HepG2 (cell line): Measurements from ENCODE around the gene NPC1. TPM values are rescaled to one million over a fixed set of nuclear protein-coding genes. Genes with fewer than 3 reads are reported as not detected.
"Not testable (repeated sequence)": the region's sequence is repeated elsewhere in the genome, so short reads cannot be mapped to it uniquely, and the experiment has no call there.

Experiments used
- ATAC-seq: fragments of 200-7000 bp; cut with Tn5 transposase; 3 replicates; pipeline ENCODE4 v1.9.1; 2020; ENCODE audit warnings: mild to moderate bottlenecking, moderate library complexity
- BruUV-seq: library from RNA; stranded (reverse); fragments of 400-500 nt; replicated peaks from 2 replicates; lab custom pipeline; 2021; lab: Mats Ljungman, UMichigan
- CTCF ChIA-PET: fragments of 300-600 bp; formaldehyde crosslinking; extraction: SDS; loops from one replicate; lab custom pipeline; 2021; ENCODE audit warnings: low total read pairs, inconsistent platforms, low intra/inter-chr PET ratio; lab: Yijun Ruan, JAX
- POLR2A ChIA-PET: fragments of 350-600 bp; sonication (Branson Sonifier 250); formaldehyde crosslinking; loops from one replicate; lab custom pipeline; 2020; ENCODE audit warnings: antibody characterized with exemption, inconsistent platforms; lab: Yijun Ruan, JAX
- DNase-seq: peaks from one replicate; pipeline ENCODE4 v3.0.0-alpha.2; 2015; ENCODE audit warnings: low spot score
- FAIRE-seq: peaks from 3 replicates; lab custom pipeline; 2011; peaks lifted over from hg19 to GRCh38; lab: Jason Lieb, UNC
- H2AFZ ChIP-seq: one replicate; pipeline ENCODE4 v1.6.1; 2011; ENCODE audit warnings: low read length, inconsistent platforms
- H3K27ac ChIP-seq: fragments of 300-600 bp; 3 replicates; pipeline ENCODE4 v1.8.0; 2011; ENCODE audit warnings: mixed run types, mild to moderate bottlenecking, mixed read lengths, low read length, inconsistent platforms; ENCODE audit not compliant: insufficient read depth; ENCODE audit errors: extremely low read length
- H3K27me3 ChIP-seq, 2 experiments: fragments of 200-600 bp in 1 of 2; 2 replicates in 1 of 2; 3 replicates in 1 of 2; pipeline versions ENCODE4 v1.6.0 to v1.8.0; 2011; ENCODE audit warnings: low read length in 2 of 2, mild to moderate bottlenecking in 2 of 2, moderate library complexity in 2 of 2, inconsistent platforms in 1 of 2; ENCODE audit not compliant: insufficient read depth in 2 of 2, control insufficient read depth in 1 of 2
- H3K36me3 ChIP-seq, 2 experiments: fragments of 200-600 bp in 1 of 2; replicated peaks in 1 of 2; 2 replicates in 1 of 2; 3 replicates in 1 of 2; pipeline versions ENCODE4 v1.5.1 to v1.8.0; 2011; ENCODE audit warnings: low read length in 2 of 2, inconsistent platforms in 1 of 2; ENCODE audit not compliant: insufficient read depth in 2 of 2, control insufficient read depth in 1 of 2
- H3K4me1 ChIP-seq: 2 replicates; pipeline ENCODE4 v1.5.1; 2012; ENCODE audit warnings: low read length, inconsistent platforms; ENCODE audit not compliant: insufficient read depth
- H3K4me2 ChIP-seq: 2 replicates; pipeline ENCODE4 v1.6.0; 2011; ENCODE audit warnings: low read depth, low read length, inconsistent platforms
- H3K4me3 ChIP-seq, 3 experiments: fragments of 200-600 bp in 1 of 3; sonication (generic), shearing (Covaris generic) in 1 of 3; replicated peaks in 1 of 3; 2 replicates each; pipeline ENCODE4 v1.5.1; 2011 to 2016; ENCODE audit warnings: low read length in 3 of 3, inconsistent platforms in 2 of 3, low read depth in 2 of 3, mild to moderate bottlenecking in 2 of 3, control low read depth in 1 of 3, mixed read lengths in 1 of 3; ENCODE audit not compliant: insufficient read depth in 1 of 3
- H3K79me2 ChIP-seq: one replicate; pipeline ENCODE4 v1.6.1; 2011; ENCODE audit warnings: low read length, inconsistent platforms; ENCODE audit not compliant: insufficient read depth
- H3K9ac ChIP-seq: 2 replicates; pipeline ENCODE4 v1.6.0; 2011; ENCODE audit warnings: mild to moderate bottlenecking, low read depth, low read length, inconsistent platforms; ENCODE audit not compliant: insufficient read depth
- H3K9me3 ChIP-seq: 2 replicates; pipeline ENCODE4 v1.5.1; 2012; ENCODE audit warnings: mild to moderate bottlenecking, low read length
- H4K20me1 ChIP-seq: 2 replicates; pipeline ENCODE4 v1.6.0; 2011; ENCODE audit warnings: inconsistent platforms, mild to moderate bottlenecking, low read length, moderate library complexity; ENCODE audit not compliant: insufficient read depth
- RBFOX2 ChIP-seq: fragments of 200-400 bp; formaldehyde crosslinking; IDR thresholded peaks from 2 replicates; pipeline ENCODE4 v1.6.1; 2017; ENCODE audit warnings: low read depth, mild to moderate bottlenecking, low read length
- RBM22 ChIP-seq: fragments of 200-400 bp; formaldehyde crosslinking; optimal IDR thresholded peaks from 2 replicates; pipeline ENCODE3; 2017; ENCODE audit warnings: mild to moderate bottlenecking, low read length, moderate library complexity
- SNAI1 ChIP-seq: sonication (generic); formaldehyde crosslinking; IDR thresholded peaks from 2 replicates; pipeline ENCODE4 v1.5.0; 2020; ENCODE audit warnings: mild to moderate bottlenecking, missing genetic modification reagents, borderline replicate concordance
- XBP1 ChIP-seq: sonication (generic); formaldehyde crosslinking; IDR thresholded peaks from 2 replicates; pipeline ENCODE4 v1.5.0; 2020; ENCODE audit warnings: missing genetic modification reagents
- ZNF251 ChIP-seq: sonication (generic); formaldehyde crosslinking; IDR thresholded peaks from 2 replicates; pipeline ENCODE4 v1.9.0; 2021; ENCODE audit warnings: mild to moderate bottlenecking, missing genetic modification reagents
- ZNF264 ChIP-seq: sonication (generic); formaldehyde crosslinking; IDR thresholded peaks from 2 replicates; pipeline ENCODE4 v1.4.0; 2020; ENCODE audit warnings: missing genetic modification reagents
- ZNF629 ChIP-seq: sonication (generic); formaldehyde crosslinking; conservative IDR thresholded peaks from 2 replicates; pipeline ENCODE4 v1.5.0; 2020; ENCODE audit warnings: missing genetic modification reagents
- ZNF776 ChIP-seq: sonication (generic); formaldehyde crosslinking; IDR thresholded peaks from 2 replicates; pipeline ENCODE4 v1.4.0; 2020; ENCODE audit warnings: mild to moderate bottlenecking, missing genetic modification reagents
- WGBS: methylation state at CpG from one replicate; pipeline ENCODE4 v1.1.6; 2017; ENCODE audit warnings: low lambda C conversion rate; 5-methylcytosine and 5-hydroxymethylcytosine counted together
- in situ Hi-C: cut with HindIII; loops from 2 replicates; pipeline ENCODE4 v1.10.0; 2017; ENCODE audit warnings: low pct_unique_long_range_greater_than_20kb; ENCODE audit not compliant: extremely low pct_ligation_motif_present
- intact Hi-C: fragments of 100-400 bp; cut with micrococcal nuclease; formaldehyde crosslinking; loops from one replicate; pipeline ENCODE4 v1.10.0; 2022; ENCODE audit not compliant: unreplicated experiment
- polyA plus RNA-seq, 8 experiments: library from polyadenylated mRNA; depleted of rRNA in 3 of 8; stranded (reverse) in 7 of 8; unstranded in 1 of 8; fragments of >200 nt; fragmentation: Illumina TruSeq in 4 of 8; extraction: Trizol in 4 of 8; gene quantifications; 2 replicates each; pipeline versions ENCODE4 v1.2.1 to v1.2.3, GENCODE V29; 2011 to 2016; ENCODE audit warnings: low read depth in 4 of 8, missing spikeins in 1 of 8, mixed read lengths in 1 of 8; ENCODE audit not compliant: insufficient read depth in 1 of 8
- total RNA-seq, 5 experiments: library from RNA; depleted of rRNA; stranded (reverse); fragments of >200 nt; fragmentation: Illumina TruSeq; extraction: Trizol; gene quantifications; 2 replicates each; pipeline ENCODE4 v1.2.3, GENCODE V29; 2016; ENCODE audit warnings: low read depth in 1 of 5
- TF ChIP-seq, protein P1 (sequence below), 2 experiments: sonication (generic) in 1 of 2; formaldehyde crosslinking in 1 of 2; IDR thresholded peaks; 2 replicates each; pipeline versions ENCODE4 v1.4.0 to v1.6.1; 2016 to 2020; ENCODE audit warnings: borderline replicate concordance in 1 of 2, low read depth in 1 of 2, mild to moderate bottlenecking in 1 of 2, missing genetic modification reagents in 1 of 2

Gene NPC1
- total and polyA plus RNA-seq, 2 of the 13 experiments (the other 11 are each of a cell fraction or from before 2014, with no cell fraction given) = 46.5 to 114 TPM

GRCh38 chr18:23578067-23578701 lies 8.1 kb downstream of the NPC1 start:
- in situ Hi-C loops = no loop called here

DNA sequence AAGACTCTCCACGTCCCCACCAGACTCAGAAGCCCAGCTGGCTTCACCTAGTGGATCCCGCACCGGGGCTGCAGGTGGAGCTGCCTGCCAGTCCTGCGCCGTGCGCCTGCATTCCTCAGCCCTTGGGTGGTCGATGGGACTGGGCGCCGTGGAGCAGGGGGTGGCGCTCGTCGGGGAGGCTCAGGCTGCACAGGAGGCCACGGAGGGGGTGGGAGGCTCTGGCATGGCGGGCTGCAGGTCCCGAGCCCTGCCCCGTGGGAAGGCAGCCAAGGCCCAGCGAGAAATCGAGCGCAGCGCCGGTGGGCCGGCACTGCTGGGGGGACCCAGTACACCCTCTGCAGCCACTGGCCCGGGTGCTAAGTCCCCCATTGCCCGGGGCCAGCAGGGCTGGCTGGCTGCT lies 8.8 kb downstream of the NPC1 start:
- H3K4me2 ChIP-seq, H3K9ac ChIP-seq, ATAC-seq, BruUV-seq, DNase-seq, CTCF ChIA-PET, H3K27ac ChIP-seq, H3K4me3 ChIP-seq, H3K9me3 ChIP-seq, FAIRE-seq, in situ Hi-C loops, POLR2A ChIA-PET, intact Hi-C loops, H2AFZ ChIP-seq, H3K27me3 ChIP-seq: not testable (repeated sequence)
- H3K79me2 ChIP-seq = peaks cover 78% of the 10 kb centered on the region
- 95% methylated on average over 7 of the region's 24 CpGs for WGBS
- peaks cover 43% of the 10 kb centered on the region for H4K20me1 ChIP-seq
- H3K36me3 ChIP-seq = peaks cover 16 to 40% of the 10 kb centered on the region in 2 experiments
- peaks cover 84% of the 10 kb centered on the region for H3K4me1 ChIP-seq

More at GRCh38 chr18:23578067-23578701, 8.1 kb downstream of the NPC1 start:
- Histone ChIP-seq H3K9ac (no peak overlapping the region), H3K4me3 (no peak overlapping the region), H3K27me3 (no peaks in the 10 kb centered on the region), H3K79me2 (peaks cover 78% of the 10 kb centered on the region), H4K20me1 (peaks cover 45% of the 10 kb centered on the region), H2AFZ (no peak overlapping the region), H3K36me3 (peaks cover 16 to 43% of the 10 kb centered on the region in 2 experiments), H3K4me2 (no peak overlapping the region), H3K9me3 (no peaks in the 10 kb centered on the region), H3K27ac (no peak overlapping the region)
- no peak for DNase-seq
- WGBS = 94% methylated on average over 6 of the region's 6 CpGs
- POLR2A ChIA-PET = interaction anchor here (1.9 kb wide), 1 partner anchor 8 kb away, joined by 7 read pairs; no protein-coding TSS in a partner anchor
- no peak; the same call in 2 of the 3 replicates for ATAC-seq
- FAIRE-seq = no peak
- CTCF ChIA-PET = no interaction called here
- BruUV-seq = no TSS peak
- TF ChIP-seq XBP1 (CRISPR knock-in tag) = no peak
- no peak for TF ChIP-seq ZNF264 (CRISPR knock-in tag)
- TF ChIP-seq ZNF629 (CRISPR knock-in tag) = peak; percentile 78
- no peak for TF ChIP-seq ZNF776 (CRISPR knock-in tag)
- TF ChIP-seq, protein P1, sequence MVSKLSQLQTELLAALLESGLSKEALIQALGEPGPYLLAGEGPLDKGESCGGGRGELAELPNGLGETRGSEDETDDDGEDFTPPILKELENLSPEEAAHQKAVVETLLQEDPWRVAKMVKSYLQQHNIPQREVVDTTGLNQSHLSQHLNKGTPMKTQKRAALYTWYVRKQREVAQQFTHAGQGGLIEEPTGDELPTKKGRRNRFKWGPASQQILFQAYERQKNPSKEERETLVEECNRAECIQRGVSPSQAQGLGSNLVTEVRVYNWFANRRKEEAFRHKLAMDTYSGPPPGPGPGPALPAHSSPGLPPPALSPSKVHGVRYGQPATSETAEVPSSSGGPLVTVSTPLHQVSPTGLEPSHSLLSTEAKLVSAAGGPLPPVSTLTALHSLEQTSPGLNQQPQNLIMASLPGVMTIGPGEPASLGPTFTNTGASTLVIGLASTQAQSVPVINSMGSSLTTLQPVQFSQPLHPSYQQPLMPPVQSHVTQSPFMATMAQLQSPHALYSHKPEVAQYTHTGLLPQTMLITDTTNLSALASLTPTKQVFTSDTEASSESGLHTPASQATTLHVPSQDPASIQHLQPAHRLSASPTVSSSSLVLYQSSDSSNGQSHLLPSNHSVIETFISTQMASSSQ (IDR thresholded peaks at IDR 0.05; ENCODE audit: low read depth) = no peak
- TF ChIP-seq, protein P1 (CRISPR knock-in tag; IDR thresholded peaks at IDR 0.05; ENCODE audit: borderline replicate concordance) = no peak
- no peak for TF ChIP-seq ZNF251 (CRISPR knock-in tag)
- peak; percentile 32 for TF ChIP-seq RBM22
- TF ChIP-seq SNAI1 (CRISPR knock-in tag) = no peak
- TF ChIP-seq RBFOX2 = peak; percentile 55
- TF ChIP-seq, all 625 proteins: peak for 3
- H3K4me1 ChIP-seq = peaks cover 84% of the 10 kb centered on the region
- intact Hi-C loops = no loop called here
